GM12875 (cell line): Measurements from ENCODE around the gene STIL.

Experiments
- H3K4me3 ChIP-seq: one replicate; pipeline ENCODE4 v1.5.1; 2011; ENCODE audit warnings: low read depth, low read length, control low read depth
- CTCF ChIP-seq: IDR thresholded peaks from 2 replicates; pipeline ENCODE4 v1.5.1; 2011; ENCODE audit warnings: low read depth, mild to moderate bottlenecking, control low read depth, inconsistent platforms, low read length, moderate library complexity, borderline replicate concordance; ENCODE audit not compliant: insufficient read depth

The STIL gene

GRCh38 chr1:47229031-47229885 lies 84.7 kb downstream of the STIL start:
- H3K4me3 ChIP-seq, result no peak overlapping the region

GRCh38 chr1:47228644-47229030 lies 85.3 kb downstream of the STIL start:
- no peak for TF ChIP-seq CTCF
- no peak overlapping the region for H3K4me3 ChIP-seq

More at GRCh38 chr1:47229031-47229885, 84.7 kb downstream of the STIL start:
- no peak for TF ChIP-seq CTCF

GRCh38 chr1:47227341-47228232 lies 86.4 kb downstream of the STIL start:
- H3K4me3 ChIP-seq, result no peak overlapping the region
- TF ChIP-seq CTCF, result no peak

GRCh38 chr1:47226839-47227215 lies 87.1 kb downstream of the STIL start:
- H3K4me3 ChIP-seq, result no peak overlapping the region
- no peak for TF ChIP-seq CTCF

- H3K4me3 ChIP-seq, result no peak overlapping the region
- TF ChIP-seq CTCF, result no peak
Observed at GRCh38 chr1:47226121-47226838, 87.7 kb downstream of the STIL start.

- H3K4me3 ChIP-seq, result no peak overlapping the region
- no peak for TF ChIP-seq CTCF
Observed at GRCh38 chr1:47225430-47226100, 88.4 kb downstream of the STIL start.
